Activated T-cell treated with anti-CD3 and anti-CD28 coated beads, Interleukin-2, amount 50 U/mL, for 4 hours (primary cell): ENCODE data around the gene TAPT1. TPM values are rescaled to one million over a fixed set of nuclear protein-coding genes. Genes with fewer than 3 reads are reported as not detected.
A peak's percentile ranks its signal among the peaks of the same experiment; 100 is the strongest.

Source experiments
- ATAC-seq, 2 donors: fragments of 200-7000 bp; cut with Tn5 transposase; one replicate each; pipeline ENCODE4 v1.10.0; 2021
- DNase-seq: peaks from one replicate; pipeline ENCODE4 v3.0.0-alpha.2; 2020
- H3K27me3 Mint-ChIP-seq: one replicate; pipeline ENCODE4 v1.8.0; 2021; ENCODE audit warnings: low read depth, mixed read lengths
- H3K36me3 Mint-ChIP-seq: one replicate; pipeline ENCODE4 v1.8.0; 2022; ENCODE audit warnings: mixed read lengths; ENCODE audit not compliant: insufficient read depth
- H3K4me1 Mint-ChIP-seq: one replicate; pipeline ENCODE4 v1.8.0; 2021; ENCODE audit warnings: low read depth, mixed read lengths
- H3K4me3 Mint-ChIP-seq: one replicate; pipeline ENCODE4 v1.8.0; 2021; ENCODE audit warnings: mild to moderate bottlenecking, moderate library complexity, mixed read lengths
- H3K9me3 Mint-ChIP-seq: one replicate; pipeline ENCODE4 v1.8.0; 2021; ENCODE audit warnings: mixed read lengths
- total RNA-seq, 3 donors: library from RNA; stranded (reverse); gene quantifications; one replicate each; pipeline ENCODE4 v1.2.1, GENCODE V29; 2021

Gene TAPT1
- total RNA-seq, 3 donors from 2014 or later = 16.4 to 20.4 (median 16.7) TPM

DNA sequence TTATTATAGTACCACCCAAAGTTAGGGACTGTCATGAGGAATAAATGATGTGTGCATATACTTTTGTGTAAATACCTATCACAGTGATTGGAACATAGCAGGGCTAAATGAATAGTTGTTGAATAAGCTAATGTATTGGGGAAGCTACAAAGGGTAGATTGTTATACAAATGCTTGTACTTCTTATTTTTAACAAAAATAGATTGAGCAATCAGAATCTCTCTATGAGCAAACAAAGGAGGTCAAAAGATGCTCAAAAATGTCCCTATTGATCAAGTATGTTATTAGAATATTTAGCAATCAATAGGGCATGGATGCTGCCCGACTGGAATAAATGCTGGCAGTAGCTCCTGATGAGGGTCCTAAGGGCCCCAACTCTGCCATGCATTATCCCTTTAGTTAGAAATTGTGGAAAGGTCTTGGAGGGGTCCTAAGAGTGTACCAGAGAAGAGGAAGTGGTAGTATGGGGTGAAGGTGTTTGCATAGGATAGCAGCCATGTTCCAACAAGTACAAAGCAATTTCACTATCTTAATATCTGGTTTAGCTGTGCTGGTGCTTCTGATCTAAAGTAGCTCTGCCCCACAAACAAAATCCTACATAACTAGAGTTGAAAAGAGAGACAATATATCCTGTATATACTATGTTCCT, 33.1 kb upstream of the TAPT1 start:
- peak; percentile 27 to 53 for ATAC-seq
- no peak for DNase-seq
- Mint-ChIP-seq H3K4me1 (peaks cover 30% of the 10 kb centered on the region), H3K27me3 (no peaks in the 10 kb centered on the region), H3K4me3 (no peak overlapping the region), H3K9me3 (no peaks in the 10 kb centered on the region), H3K36me3 (peaks cover 20% of the 10 kb centered on the region)

DNA sequence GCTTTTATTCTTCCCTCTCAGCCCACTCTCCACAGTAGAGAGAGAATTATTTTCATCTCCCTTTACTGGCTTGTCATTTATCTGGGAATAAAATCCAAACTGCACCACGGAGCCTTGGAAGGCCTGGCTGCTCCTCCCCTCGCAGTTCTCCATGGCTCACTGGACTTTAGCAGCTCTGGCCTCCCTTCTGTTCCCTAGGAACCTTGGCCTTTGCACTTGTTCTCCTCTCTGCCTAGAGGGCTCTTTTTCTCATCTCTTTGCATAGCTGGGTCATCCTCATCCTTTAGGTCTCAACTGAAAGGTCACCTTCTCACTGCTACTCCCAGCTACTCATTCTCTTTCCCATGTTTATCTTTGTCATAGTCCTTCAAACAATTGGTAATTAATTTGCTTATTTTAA, 31.3 kb upstream of the TAPT1 start:
- Mint-ChIP-seq H3K36me3 (peaks cover 37% of the 10 kb centered on the region), H3K4me3 (no peak overlapping the region), H3K27me3 (no peaks in the 10 kb centered on the region), H3K9me3 (no peaks in the 10 kb centered on the region), H3K4me1 (peaks cover 28% of the 10 kb centered on the region)
- DNase-seq (no peak), ATAC-seq (no peak)

- peaks cover 41% of the 10 kb centered on the region for H3K36me3 Mint-ChIP-seq
- H3K4me1 Mint-ChIP-seq = peaks cover 18% of the 10 kb centered on the region
- no peak overlapping the region for H3K4me3 Mint-ChIP-seq
- DNase-seq (no peak), ATAC-seq (no peak)
- H3K9me3 Mint-ChIP-seq = no peaks in the 10 kb centered on the region
- no peaks in the 10 kb centered on the region for H3K27me3 Mint-ChIP-seq
These were observed 30.1 kb upstream of the TAPT1 start for GRCh38 chr4:16256343-16256742.

GRCh38 chr4:16255730-16256129, 29.5 kb upstream of the TAPT1 start:
- DNase-seq = no peak
- Mint-ChIP-seq H3K36me3 (peaks cover 43% of the 10 kb centered on the region), H3K27me3 (no peaks in the 10 kb centered on the region), H3K9me3 (no peaks in the 10 kb centered on the region), H3K4me3 (no peak overlapping the region), H3K4me1 (peaks cover 17% of the 10 kb centered on the region)
- ATAC-seq = no peak

DNA sequence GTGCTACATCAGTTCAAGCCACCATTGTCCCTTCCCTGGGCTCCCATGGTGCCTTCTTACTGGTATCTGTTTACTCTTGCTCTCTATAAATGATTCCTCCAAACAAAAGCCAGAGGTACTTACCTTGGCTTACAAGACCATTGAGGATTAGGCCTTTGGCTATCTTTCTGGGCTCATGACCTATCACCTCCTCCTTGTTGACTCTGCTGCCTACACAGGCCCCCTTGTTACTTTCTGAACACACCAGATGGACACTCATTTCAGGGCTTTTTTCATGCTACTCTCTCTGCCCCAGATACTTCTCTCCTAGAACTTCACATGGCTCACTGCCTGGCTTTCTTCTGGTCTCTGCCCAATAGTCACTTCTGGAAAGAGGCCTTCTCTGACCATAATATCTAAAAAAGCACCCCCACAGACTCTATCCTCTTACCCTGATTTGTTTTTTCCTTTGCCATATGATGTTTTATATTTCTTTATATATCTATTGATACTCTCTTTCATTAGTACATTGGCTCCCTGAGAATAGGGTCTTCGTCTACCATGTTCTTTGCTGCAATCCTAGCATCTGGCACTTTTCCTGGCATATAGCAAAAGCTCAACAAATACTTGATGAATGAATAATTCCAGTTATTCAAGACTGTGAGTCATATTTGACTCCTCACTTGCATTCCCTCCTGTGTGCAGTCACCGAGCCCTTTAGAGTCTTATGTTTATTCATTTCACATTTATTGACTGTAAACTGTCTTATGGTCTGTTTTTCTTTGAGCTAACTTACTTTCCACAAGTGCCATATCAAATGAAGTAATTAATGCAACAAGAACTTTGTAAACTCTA, 27.1 kb upstream of the TAPT1 start:
- ATAC-seq = no peak
- H3K4me1 Mint-ChIP-seq = peaks cover 2% of the 10 kb centered on the region
- H3K4me3 Mint-ChIP-seq = no peak overlapping the region
- no peaks in the 10 kb centered on the region for H3K27me3 Mint-ChIP-seq
- H3K36me3 Mint-ChIP-seq = peaks cover 51% of the 10 kb centered on the region
- H3K9me3 Mint-ChIP-seq = no peaks in the 10 kb centered on the region
- no peak for DNase-seq

DNA sequence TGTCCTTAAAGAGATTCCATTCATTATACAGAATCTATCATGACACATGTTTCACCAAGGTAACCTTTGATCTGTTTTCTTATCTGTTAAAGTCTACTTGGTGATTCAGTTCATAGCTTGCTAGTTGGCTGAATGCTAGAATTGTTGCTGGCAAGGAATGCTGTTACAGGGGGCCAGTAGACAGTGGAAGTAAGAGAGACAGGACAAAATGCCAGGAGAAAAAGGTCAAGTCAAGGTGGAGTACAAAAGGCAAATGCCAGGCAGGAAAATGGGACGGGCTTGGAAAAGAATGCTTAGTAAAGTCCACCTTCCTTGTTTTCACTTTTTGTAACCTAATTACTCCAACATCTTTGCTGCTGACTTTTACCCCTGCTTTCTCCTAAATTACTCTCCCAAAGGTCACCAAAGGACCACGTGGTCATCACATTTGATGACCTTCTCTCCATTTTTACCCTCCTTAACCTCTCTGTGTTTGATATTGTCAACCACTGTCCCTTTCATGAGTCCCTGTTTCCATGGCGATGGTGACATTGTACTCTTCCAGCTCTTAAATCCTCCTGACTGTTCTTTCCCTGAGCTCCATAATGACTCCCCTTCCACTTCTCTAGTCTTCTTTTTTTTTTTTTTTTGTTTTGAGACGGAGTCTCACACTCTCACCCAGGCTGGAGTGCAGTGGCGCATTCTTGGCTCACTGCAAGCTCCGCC, 24.5 kb upstream of the TAPT1 start:
- Mint-ChIP-seq H3K9me3 (no peaks in the 10 kb centered on the region), H3K36me3 (peaks cover 49% of the 10 kb centered on the region), H3K27me3 (no peaks in the 10 kb centered on the region), H3K4me1 (peaks cover 2% of the 10 kb centered on the region), H3K4me3 (no peak overlapping the region)
- DNase-seq = no peak
- no peak for ATAC-seq

DNA sequence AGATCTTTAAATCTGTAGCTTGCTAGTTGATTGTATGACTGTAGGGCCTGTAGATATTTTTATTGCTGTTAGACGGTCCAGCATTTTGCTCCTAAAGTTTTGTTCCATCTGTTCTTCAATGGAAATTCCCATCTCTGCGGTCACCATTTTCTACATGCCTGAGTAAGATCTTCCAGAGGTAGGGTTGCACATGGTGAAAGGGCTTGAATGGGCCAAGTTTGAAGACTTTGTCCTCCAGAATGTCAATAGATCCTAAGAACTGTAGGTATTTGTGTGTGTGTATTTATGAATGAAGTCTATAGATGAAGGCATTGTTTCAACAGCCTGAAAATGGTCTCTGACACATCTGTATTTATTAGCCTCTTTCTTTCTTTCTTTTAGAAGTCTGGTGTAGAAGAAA, 22.3 kb upstream of the TAPT1 start:
- H3K27me3 Mint-ChIP-seq = no peaks in the 10 kb centered on the region
- ATAC-seq (no peak), DNase-seq (no peak)
- H3K36me3 Mint-ChIP-seq = peaks cover 38% of the 10 kb centered on the region
- H3K4me1 Mint-ChIP-seq = no peaks in the 10 kb centered on the region
- H3K9me3 Mint-ChIP-seq = no peaks in the 10 kb centered on the region
- H3K4me3 Mint-ChIP-seq = no peak overlapping the region

- Mint-ChIP-seq H3K36me3 (peaks cover 32% of the 10 kb centered on the region), H3K4me3 (no peak overlapping the region), H3K27me3 (peaks cover 2% of the 10 kb centered on the region), H3K9me3 (no peaks in the 10 kb centered on the region), H3K4me1 (no peaks in the 10 kb centered on the region)
- DNase-seq (no peak), ATAC-seq (no peak)
These were observed 19.0 kb upstream of the TAPT1 start for GRCh38 chr4:16245241-16245640.

DNA sequence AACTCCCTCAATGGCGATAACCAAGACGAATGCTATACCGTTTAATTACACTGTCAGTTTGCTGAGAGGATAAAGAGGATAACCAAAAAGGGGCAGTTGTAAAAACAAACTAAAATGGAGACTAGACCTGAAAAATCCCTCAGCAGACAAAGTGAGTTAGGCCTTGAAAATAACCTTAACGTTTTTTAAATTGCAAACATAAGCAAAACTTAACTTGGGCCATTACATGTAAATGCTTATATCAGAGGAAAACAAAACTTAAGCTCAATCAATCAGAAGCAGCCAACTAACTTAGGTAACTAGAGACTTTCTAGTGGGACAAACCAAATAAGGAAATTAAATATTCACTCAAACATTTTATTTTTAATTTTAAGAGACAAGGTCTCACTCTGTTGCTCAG, 17.0 kb upstream of the TAPT1 start:
- H3K9me3 Mint-ChIP-seq = no peaks in the 10 kb centered on the region
- no peak overlapping the region for H3K4me3 Mint-ChIP-seq
- H3K4me1 Mint-ChIP-seq = no peaks in the 10 kb centered on the region
- no peak for DNase-seq
- no peak for ATAC-seq
- peaks cover 3% of the 10 kb centered on the region for H3K27me3 Mint-ChIP-seq
- H3K36me3 Mint-ChIP-seq = peaks cover 24% of the 10 kb centered on the region

GRCh38 chr4:16240300-16240699, 14.0 kb upstream of the TAPT1 start:
- Mint-ChIP-seq H3K4me1 (no peaks in the 10 kb centered on the region), H3K9me3 (no peaks in the 10 kb centered on the region), H3K36me3 (peaks cover 10% of the 10 kb centered on the region), H3K27me3 (peaks cover 3% of the 10 kb centered on the region), H3K4me3 (no peak overlapping the region)
- DNase-seq = no peak
- ATAC-seq = no peak

- peaks cover 3% of the 10 kb centered on the region for H3K27me3 Mint-ChIP-seq
- H3K9me3 Mint-ChIP-seq = no peaks in the 10 kb centered on the region
- no peak overlapping the region for H3K4me3 Mint-ChIP-seq
- peaks cover 10% of the 10 kb centered on the region for H3K36me3 Mint-ChIP-seq
- H3K4me1 Mint-ChIP-seq = no peaks in the 10 kb centered on the region
- DNase-seq (no peak), ATAC-seq (no peak)
These were observed 12.8 kb upstream of the TAPT1 start for GRCh38 chr4:16239086-16239485.

DNA sequence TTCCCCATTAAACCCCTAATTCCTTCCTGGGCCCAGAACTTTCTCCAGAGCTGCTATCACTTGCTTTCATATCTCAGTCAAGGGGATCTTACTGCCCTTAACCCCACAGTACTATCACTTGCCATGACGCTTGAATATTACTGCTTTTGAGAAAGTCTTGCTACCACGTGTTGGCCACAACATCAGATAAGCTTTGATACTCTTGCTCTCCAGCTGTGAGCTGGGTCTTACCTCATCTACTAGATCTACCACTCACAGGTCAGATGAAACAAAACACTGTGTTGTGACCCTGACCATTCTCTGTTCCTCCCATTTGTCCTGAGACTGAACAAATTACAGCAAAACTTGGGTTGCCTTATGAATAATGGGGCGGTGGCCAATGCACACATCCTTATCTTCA, 12.1 kb upstream of the TAPT1 start:
- no peak overlapping the region for H3K4me3 Mint-ChIP-seq
- no peaks in the 10 kb centered on the region for H3K4me1 Mint-ChIP-seq

GRCh38 chr4:16237715-16238114, 11.4 kb upstream of the TAPT1 start:
- H3K27me3 Mint-ChIP-seq = peaks cover 3% of the 10 kb centered on the region
- no peaks in the 10 kb centered on the region for H3K4me1 Mint-ChIP-seq
- DNase-seq = no peak
- no peak for ATAC-seq
- H3K36me3 Mint-ChIP-seq = peaks cover 5% of the 10 kb centered on the region
- no peaks in the 10 kb centered on the region for H3K9me3 Mint-ChIP-seq
- no peak overlapping the region for H3K4me3 Mint-ChIP-seq

More for the DNA sequence above, 12.1 kb upstream of the TAPT1 start:
- DNase-seq (no peak), ATAC-seq (peak; percentile 38 to 55)
- H3K36me3 Mint-ChIP-seq = peaks cover 9% of the 10 kb centered on the region
- H3K27me3 Mint-ChIP-seq = peaks cover 3% of the 10 kb centered on the region
- no peaks in the 10 kb centered on the region for H3K9me3 Mint-ChIP-seq

DNA sequence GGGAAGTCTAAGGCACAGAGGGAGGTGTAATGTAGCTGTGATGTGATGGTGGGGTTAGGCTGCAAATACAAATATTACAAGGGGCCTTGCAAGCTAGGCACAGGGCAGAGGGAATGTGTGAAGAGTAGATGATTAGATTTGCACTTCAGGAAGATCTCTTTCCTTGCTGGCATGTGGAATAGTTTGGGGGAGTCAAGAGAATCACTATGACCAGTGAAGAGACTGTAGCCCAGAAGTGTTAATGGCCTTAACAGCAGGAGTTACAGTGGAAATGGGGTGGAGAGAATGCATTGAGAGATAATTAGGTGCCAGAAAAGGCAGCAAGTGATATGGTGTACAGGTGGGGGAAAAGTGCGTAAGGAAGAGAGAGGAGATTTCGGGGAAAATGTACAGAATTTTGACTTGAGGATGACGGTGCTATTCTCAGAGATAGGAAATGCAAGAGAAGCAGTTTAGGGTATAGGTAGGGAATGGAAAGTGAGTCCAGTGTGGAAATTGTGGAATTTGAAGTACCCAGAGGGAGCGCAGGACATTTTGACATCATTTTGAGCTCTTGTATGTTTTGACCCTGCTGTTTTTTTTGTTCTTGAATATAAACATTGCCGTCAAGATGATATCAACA, 10.2 kb upstream of the TAPT1 start:
- H3K4me3 Mint-ChIP-seq = no peak overlapping the region
- DNase-seq (no peak), ATAC-seq (no peak)
- H3K4me1 Mint-ChIP-seq = peaks cover 10% of the 10 kb centered on the region
- H3K36me3 Mint-ChIP-seq = peaks cover 5% of the 10 kb centered on the region
- H3K27me3 Mint-ChIP-seq = peaks cover 3% of the 10 kb centered on the region
- H3K9me3 Mint-ChIP-seq = no peaks in the 10 kb centered on the region
